HG03469 (cell line): ENCODE measurements around the gene LMAN1L.
"Not testable (repeated sequence)": the region's sequence is repeated elsewhere in the genome, so short reads cannot be mapped to it uniquely, and the experiment has no call there.

Experiments used
- ATAC-seq: cut with Tn5 transposase; IDR thresholded peaks from one replicate; pipeline ENCODE4 v1.9.1; 2021; ENCODE audit warnings: mild to moderate bottlenecking, moderate library complexity, moderate number of reproducible peaks; ENCODE audit not compliant: unreplicated experiment

The LMAN1L gene

GRCh38 chr15:74781431-74782258, 31.0 kb upstream of the LMAN1L start, which contains the start of gene CSK:
TSS of gene CSK (plus strand) at chr15:74782080. CDS start at chr15:74798298, 16,218 bp downstream.
- peak; percentile 27 for ATAC-seq

GRCh38 chr15:74782259-74783071, 30.2 kb upstream of the LMAN1L start:
- no peak for ATAC-seq

GRCh38 chr15:74783072-74783807, 29.4 kb upstream of the LMAN1L start:
- ATAC-seq: no peak

GRCh38 chr15:74783808-74784175, 28.8 kb upstream of the LMAN1L start:
- no peak for ATAC-seq

- ATAC-seq: no peak
These were observed 28.0 kb upstream of the LMAN1L start for GRCh38 chr15:74784426-74785193.

GRCh38 chr15:74785194-74786032, 27.2 kb upstream of the LMAN1L start:
- no peak for ATAC-seq

- ATAC-seq: not testable (repeated sequence)
These were observed 26.6 kb upstream of the LMAN1L start for GRCh38 chr15:74786081-74786480.

- no peak for ATAC-seq
These were observed 26.0 kb upstream of the LMAN1L start for GRCh38 chr15:74786551-74787165.

GRCh38 chr15:74787251-74788041, 25.2 kb upstream of the LMAN1L start:
- peak; percentile 28 for ATAC-seq

- no peak for ATAC-seq
These were observed 24.5 kb upstream of the LMAN1L start for GRCh38 chr15:74788042-74788682.

GRCh38 chr15:74788683-74789151, 23.9 kb upstream of the LMAN1L start:
- no peak for ATAC-seq

- ATAC-seq: no peak
These were observed 23.4 kb upstream of the LMAN1L start for GRCh38 chr15:74789171-74789631.

GRCh38 chr15:74789741-74790079, 22.9 kb upstream of the LMAN1L start:
- ATAC-seq: no peak

- ATAC-seq: no peak
These were observed 22.3 kb upstream of the LMAN1L start for GRCh38 chr15:74790080-74790916.

GRCh38 chr15:74791007-74791406, 21.6 kb upstream of the LMAN1L start:
- no peak for ATAC-seq

GRCh38 chr15:74791667-74792066, 21.0 kb upstream of the LMAN1L start:
- ATAC-seq: no peak
